CD4-positive, alpha-beta T cell treated with Interleukin-10 for 1 hour (primary cell): Measurements from ENCODE around the gene CHPT1.
"Not testable (repeated sequence)": the region's sequence is repeated elsewhere in the genome, so short reads cannot be mapped to it uniquely, and the experiment has no call there.

Source experiments
- DNase-seq: peaks from one replicate; pipeline ENCODE4 v3.0.0-alpha.2; 2020

The CHPT1 gene

DNA sequence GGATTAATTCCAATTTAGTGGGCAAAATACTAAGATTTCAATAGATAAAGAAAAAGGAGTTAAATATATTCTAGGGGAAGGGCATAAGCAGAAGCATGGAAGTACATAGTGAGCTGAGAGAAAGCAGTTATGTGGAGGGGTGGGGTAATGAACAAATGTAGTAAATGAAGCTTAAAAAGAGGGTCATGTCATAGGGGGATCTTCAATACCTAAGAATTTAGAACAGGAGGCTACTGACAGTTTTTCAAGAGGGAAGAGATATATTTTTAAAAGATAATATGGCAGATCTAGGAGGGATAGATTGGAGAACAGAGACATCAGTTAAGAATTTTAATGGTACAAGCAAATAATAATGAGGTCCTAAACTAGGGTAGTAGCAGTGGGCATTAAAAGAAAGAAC is 32.4 kb downstream of the CHPT1 start:
- DNase-seq, result no peak

- no peak for DNase-seq
These were observed 34.9 kb downstream of the CHPT1 start for GRCh38 chr12:101732318-101732717.

- DNase-seq, result no peak
These were observed 35.7 kb downstream of the CHPT1 start for GRCh38 chr12:101733166-101733565.

- not testable (repeated sequence) for DNase-seq
These were observed 37.0 kb downstream of the CHPT1 start for GRCh38 chr12:101734482-101734881.

- DNase-seq, result no peak
These were observed 40.0 kb downstream of the CHPT1 start for GRCh38 chr12:101737476-101737875.

- DNase-seq, result no peak
These were observed 41.7 kb downstream of the CHPT1 start, which contains the start of gene SYCP3 for GRCh38 chr12:101738920-101739665. SYCP3 (minus strand) TSS chr12:101739462; CDS start chr12:101737935, 1,527 bp downstream.

GRCh38 chr12:101740566-101740965 is 43.1 kb downstream of the CHPT1 start:
- no peak for DNase-seq

- DNase-seq, result no peak
These were observed 43.5 kb downstream of the CHPT1 start for GRCh38 chr12:101740980-101741379.

GRCh38 chr12:101743242-101743641 is 45.8 kb downstream of the CHPT1 start:
- no peak for DNase-seq

DNA sequence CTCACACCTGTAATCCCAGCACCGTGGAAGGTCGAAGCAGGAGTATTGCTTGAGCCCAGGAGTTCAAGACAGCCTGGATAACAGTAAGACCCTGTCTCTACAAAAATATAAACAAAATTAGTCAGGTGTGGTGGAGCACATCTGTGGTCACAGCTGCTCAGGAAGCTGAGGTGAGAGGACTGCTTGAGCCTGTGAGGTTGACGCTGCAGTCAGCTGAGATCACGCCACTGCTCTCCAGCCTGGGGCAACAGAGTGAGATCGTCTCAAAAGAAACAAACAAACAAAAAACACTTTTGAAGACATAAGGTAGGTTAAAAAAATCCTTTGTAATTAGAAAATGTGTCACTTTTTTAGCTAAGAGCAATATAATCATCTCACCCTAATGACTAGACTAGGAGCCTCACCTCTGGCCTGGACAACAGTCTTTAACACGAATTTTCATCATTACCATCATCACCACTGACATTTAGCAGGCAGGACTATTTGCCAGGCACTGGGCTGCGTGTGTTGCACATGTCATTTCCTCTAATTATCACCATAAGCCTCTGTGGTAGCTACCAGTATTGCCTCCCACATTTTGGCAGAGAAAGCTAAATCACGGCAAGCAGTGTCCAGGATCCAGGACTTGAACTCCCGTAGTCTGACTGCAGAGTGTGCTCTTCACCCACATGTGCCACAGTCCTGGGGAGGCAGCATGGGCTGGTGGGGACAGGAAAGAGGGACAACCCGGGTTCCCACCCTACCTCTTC is 46.5 kb downstream of the CHPT1 start:
- DNase-seq, result peak; percentile 20

- DNase-seq, result no peak
These were observed 48.0 kb downstream of the CHPT1 start for GRCh38 chr12:101745481-101745880.

GRCh38 chr12:101746196-101746595 is 48.8 kb downstream of the CHPT1 start:
- DNase-seq, result no peak

DNA sequence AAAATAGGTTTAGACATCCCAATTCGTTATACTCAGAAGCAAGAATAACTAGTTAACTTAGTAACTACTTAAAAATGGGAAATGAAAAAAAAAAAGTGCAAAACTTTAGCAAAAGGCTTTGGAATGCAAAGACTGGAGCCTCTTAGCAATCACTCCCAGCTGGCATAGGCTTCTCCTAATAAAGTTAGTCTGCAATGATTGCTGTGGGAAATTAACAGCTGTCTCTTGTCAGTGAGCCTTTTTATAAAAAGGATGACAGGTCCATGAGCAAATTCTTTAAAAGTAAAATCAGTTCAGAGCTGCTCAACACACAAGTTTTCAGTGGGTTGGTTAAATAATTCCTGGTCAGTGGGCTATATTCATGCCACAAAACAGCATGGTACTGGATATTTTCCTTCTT is 49.2 kb downstream of the CHPT1 start:
- no peak for DNase-seq

GRCh38 chr12:101747697-101748096 is 50.3 kb downstream of the CHPT1 start:
- no peak for DNase-seq

- no peak for DNase-seq
These were observed 51.5 kb downstream of the CHPT1 start for GRCh38 chr12:101748907-101749306.

- DNase-seq, result no peak
These were observed 52.2 kb downstream of the CHPT1 start for GRCh38 chr12:101749657-101750056.

- DNase-seq, result no peak
These were observed 52.7 kb downstream of the CHPT1 start for GRCh38 chr12:101750152-101750551.

DNA sequence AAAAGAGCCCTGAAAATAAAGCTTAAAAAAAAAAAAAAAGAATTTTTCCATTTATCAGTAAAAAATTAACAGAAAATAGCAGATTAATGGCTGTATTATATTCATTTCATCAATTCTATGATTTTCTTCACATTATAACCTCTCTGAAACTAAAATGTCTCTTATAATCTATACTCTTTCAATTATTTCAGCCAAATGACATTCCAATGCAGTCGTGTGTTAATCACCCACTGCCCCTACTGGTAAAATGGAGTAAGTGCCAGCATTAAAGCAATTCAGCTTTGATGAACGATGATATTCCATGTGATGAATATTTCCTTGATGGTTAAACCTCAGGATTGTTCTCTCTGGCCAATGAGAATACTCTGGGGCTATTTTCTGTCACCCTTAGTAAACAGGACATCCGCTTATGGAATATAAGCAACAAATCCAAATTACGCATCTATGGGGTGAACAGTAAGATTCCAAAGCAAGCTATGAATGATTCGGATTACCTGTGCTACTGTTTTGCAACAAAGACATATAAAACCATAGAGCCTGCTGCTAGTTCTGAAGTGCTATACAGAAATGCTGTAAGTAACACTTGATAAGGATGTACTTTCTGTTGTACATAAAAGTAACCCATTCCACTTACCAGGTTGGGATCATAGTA is 62.1 kb downstream of the CHPT1 start:
- peak; percentile 53 for DNase-seq

DNA sequence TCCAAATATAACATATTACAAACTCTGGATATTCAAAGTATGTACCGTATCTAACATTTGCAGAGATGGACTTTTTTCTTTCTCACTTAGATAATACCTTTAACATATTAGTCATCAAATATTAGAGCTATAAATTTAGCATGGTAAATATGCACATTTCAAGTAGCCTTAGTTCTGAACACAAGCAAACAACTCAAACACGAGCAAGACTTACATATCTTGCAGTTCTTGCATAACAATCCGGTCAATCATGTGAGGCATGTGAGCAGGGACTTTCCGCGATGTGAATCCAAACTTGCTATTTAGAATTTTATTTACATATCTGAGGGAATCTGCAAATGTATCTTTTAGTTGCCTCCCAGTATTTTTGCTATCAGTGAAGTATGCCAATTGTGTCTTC is 63.9 kb downstream of the CHPT1 start:
- no peak for DNase-seq

DNA sequence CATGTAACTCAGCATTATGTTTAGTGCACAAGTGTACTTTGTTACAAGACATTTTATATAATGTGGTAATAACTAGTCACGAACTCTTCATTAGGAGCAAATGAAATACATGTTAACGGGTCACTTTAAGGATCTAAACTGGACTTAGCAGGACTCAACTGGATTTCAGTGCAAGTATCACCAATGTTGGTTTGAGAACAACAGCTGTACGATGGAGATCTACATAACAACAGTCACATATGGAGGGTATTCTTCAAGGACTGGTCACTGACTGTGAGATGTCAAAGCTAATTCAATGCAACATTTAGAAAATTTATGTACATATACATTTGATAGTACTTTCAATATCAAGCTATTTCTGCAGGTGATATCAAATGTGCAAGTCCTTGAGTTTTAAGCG is 64.3 kb downstream of the CHPT1 start:
- DNase-seq, result no peak

GRCh38 chr12:101763246-101763931 is 65.9 kb downstream of the CHPT1 start:
- DNase-seq, result no peak

- DNase-seq, result no peak
These were observed 66.8 kb downstream of the CHPT1 start for GRCh38 chr12:101764051-101764792.
